ENCODE data around the gene CELA2A. TPM values are rescaled to one million over a fixed set of nuclear protein-coding genes. Genes with fewer than 3 reads are reported as not detected.
"Not testable (repeated sequence)": the region's sequence is repeated elsewhere in the genome, so short reads cannot be mapped to it uniquely, and the experiment has no call there.

Gene CELA2A
- total RNA-seq, 2 experiments from 2014 or later = not detected

DNA sequence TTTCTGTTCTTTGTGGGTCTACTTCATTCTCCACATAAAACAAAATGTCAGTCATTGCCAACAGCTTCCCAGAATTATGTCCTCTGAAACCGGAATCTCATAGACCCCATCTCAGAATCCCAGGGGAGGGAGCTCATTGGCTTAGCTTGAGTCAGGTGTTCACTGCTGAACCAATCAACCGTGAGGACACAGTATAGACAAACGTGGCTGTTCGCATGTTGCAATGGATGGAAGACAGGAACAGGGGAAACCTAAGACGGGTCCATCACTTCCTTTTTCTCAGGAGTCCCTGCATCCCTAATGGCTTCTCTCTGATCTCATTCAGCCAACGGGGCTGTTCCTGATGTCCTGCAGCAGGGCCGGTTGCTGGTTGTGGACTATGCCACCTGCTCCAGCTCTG, 9.1 kb downstream of the CELA2A start:
- no peaks in the 10 kb centered on the region for H3K9me2 ChIP-seq (ENCODE audit: insufficient read depth, low read length)
- H3K4me1 ChIP-seq (ENCODE audit: insufficient read depth, low read length, poor library complexity, severe bottlenecking) = no peaks in the 10 kb centered on the region
- H3K27ac ChIP-seq (ENCODE audit: low read depth, low read length, poor library complexity, severe bottlenecking) = no peak overlapping the region
- TF ChIP-seq EZH2phosphoT487 (IDR thresholded peaks at IDR 0.05; ENCODE audit: borderline replicate concordance, low read depth, low read length) = no peak
- TF ChIP-seq, protein P1, sequence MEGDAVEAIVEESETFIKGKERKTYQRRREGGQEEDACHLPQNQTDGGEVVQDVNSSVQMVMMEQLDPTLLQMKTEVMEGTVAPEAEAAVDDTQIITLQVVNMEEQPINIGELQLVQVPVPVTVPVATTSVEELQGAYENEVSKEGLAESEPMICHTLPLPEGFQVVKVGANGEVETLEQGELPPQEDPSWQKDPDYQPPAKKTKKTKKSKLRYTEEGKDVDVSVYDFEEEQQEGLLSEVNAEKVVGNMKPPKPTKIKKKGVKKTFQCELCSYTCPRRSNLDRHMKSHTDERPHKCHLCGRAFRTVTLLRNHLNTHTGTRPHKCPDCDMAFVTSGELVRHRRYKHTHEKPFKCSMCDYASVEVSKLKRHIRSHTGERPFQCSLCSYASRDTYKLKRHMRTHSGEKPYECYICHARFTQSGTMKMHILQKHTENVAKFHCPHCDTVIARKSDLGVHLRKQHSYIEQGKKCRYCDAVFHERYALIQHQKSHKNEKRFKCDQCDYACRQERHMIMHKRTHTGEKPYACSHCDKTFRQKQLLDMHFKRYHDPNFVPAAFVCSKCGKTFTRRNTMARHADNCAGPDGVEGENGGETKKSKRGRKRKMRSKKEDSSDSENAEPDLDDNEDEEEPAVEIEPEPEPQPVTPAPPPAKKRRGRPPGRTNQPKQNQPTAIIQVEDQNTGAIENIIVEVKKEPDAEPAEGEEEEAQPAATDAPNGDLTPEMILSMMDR (conservative IDR thresholded peaks at IDR 0.05; ENCODE audit: low read length) = no peak
- no TSS peak for BruUV-seq (replicated peaks)
- H3K4me3 ChIP-seq (ENCODE audit: low read depth, low read length, poor library complexity, severe bottlenecking) = no peak overlapping the region
- H3K4me2 ChIP-seq (ENCODE audit: low read length) = no peak overlapping the region
- H4K20me1 ChIP-seq (ENCODE audit: insufficient read depth, low read length) = no peaks in the 10 kb centered on the region
- CTCF ChIA-PET (ENCODE audit: unreplicated experiment) = no interaction called here
- intact Hi-C loops (cut with micrococcal nuclease; ENCODE audit: unreplicated experiment) = no loop called here
- no peaks in the 10 kb centered on the region for H3K9me3 ChIP-seq (ENCODE audit: low read length)
- no peak for DNase-seq (ENCODE audit: low spot score)
- no peaks in the 10 kb centered on the region for H3K36me3 ChIP-seq (ENCODE audit: insufficient read depth, low read length)
- no peaks in the 10 kb centered on the region for H3K79me2 ChIP-seq (ENCODE audit: insufficient read depth, low read depth, low read length)
- no peak overlapping the region for H2AFZ ChIP-seq (ENCODE audit: low read length)
- POLR2A ChIA-PET = no interaction called here

DNA sequence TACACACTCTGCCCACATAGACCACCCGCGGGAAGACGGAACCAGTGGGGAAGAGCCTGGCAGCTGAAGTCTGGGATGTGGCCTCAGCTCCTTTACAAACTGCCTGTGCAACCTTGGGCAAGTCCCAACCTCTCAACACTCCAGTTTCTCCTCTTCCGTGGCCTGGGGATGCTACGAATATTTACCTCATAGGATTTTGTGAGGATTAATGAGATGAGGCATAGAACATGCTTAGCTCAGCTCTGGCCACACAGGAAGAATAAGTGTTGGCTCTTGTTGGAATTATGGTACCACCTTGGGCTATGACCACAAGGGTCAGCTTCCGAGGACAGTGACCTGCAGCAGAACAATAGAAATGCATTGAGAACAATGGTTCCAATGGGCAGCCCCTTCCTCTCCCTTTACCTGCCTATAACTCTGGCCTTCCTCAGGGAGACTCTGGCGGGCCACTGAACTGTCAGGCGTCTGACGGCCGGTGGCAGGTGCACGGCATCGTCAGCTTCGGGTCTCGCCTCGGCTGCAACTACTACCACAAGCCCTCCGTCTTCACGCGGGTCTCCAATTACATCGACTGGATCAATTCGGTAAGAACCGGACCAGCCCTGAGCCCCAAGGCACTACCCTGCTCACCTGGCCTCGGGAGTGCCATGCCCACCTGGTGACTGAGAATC, 10.6 kb downstream of the CELA2A start:
- H3K4me1 ChIP-seq (ENCODE audit: insufficient read depth, low read length, poor library complexity, severe bottlenecking); H3K4me3 ChIP-seq (ENCODE audit: low read depth, low read length, poor library complexity, severe bottlenecking); H3K27ac ChIP-seq (ENCODE audit: low read depth, low read length, poor library complexity, severe bottlenecking); DNase-seq (ENCODE audit: low spot score); H3K79me2 ChIP-seq (ENCODE audit: insufficient read depth, low read depth, low read length); H3K36me3 ChIP-seq (ENCODE audit: insufficient read depth, low read length); H3K9me2 ChIP-seq (ENCODE audit: insufficient read depth, low read length); H4K20me1 ChIP-seq (ENCODE audit: insufficient read depth, low read length); BruUV-seq (replicated peaks); H3K9me3 ChIP-seq (ENCODE audit: low read length); intact Hi-C loops (cut with micrococcal nuclease; ENCODE audit: unreplicated experiment); H2AFZ ChIP-seq (ENCODE audit: low read length); H3K4me2 ChIP-seq (ENCODE audit: low read length): not testable (repeated sequence)
- ChIA-PET POLR2A (interaction anchor here (0.7 kb wide), 1 partner anchor 45 kb away, joined by 5 read pairs; no protein-coding TSS in a partner anchor), CTCF (ENCODE audit: unreplicated experiment) (interaction anchor here (0.5 kb wide), 1 partner anchor 678 kb away, joined by 3 read pairs; no protein-coding TSS in a partner anchor)

DNA sequence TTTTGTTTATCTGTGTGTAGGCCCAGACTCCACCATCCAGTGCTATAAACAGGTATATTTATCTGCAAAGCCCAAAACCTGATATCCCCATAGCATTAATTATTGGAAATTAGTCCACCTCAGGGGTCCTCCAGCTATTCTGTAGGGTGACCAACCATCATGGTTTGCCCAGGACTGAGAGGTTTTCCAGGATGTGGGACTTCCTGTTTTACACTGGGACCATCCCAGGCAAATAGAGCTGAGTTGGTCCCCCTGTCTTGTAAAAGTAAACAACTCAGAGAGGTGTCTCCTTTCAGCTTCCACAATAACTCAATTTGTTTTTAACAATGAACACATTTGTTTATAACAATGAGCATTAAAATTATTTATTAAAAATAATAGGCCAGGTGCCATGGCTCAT, 11.6 kb downstream of the CELA2A start:
- no peaks in the 10 kb centered on the region for H3K9me2 ChIP-seq (ENCODE audit: insufficient read depth, low read length)
- intact Hi-C loops (cut with micrococcal nuclease; ENCODE audit: unreplicated experiment) = no loop called here

More for the DNA sequence above, 11.6 kb downstream of the CELA2A start:
- no peak overlapping the region for H3K27ac ChIP-seq (ENCODE audit: low read depth, low read length, poor library complexity, severe bottlenecking)
- no peak overlapping the region for H3K4me3 ChIP-seq (ENCODE audit: low read depth, low read length, poor library complexity, severe bottlenecking)
- no peaks in the 10 kb centered on the region for H3K4me1 ChIP-seq (ENCODE audit: insufficient read depth, low read length, poor library complexity, severe bottlenecking)
- CTCF ChIA-PET (ENCODE audit: unreplicated experiment) = no interaction called here
- H3K79me2 ChIP-seq (ENCODE audit: insufficient read depth, low read depth, low read length) = no peaks in the 10 kb centered on the region
- POLR2A ChIA-PET = interaction anchor here (0.6 to 0.7 kb wide), 3 partner anchors 44 to 148 kb away, joined by 5 read pairs; no protein-coding TSS in a partner anchor
- TF ChIP-seq EZH2phosphoT487 (IDR thresholded peaks at IDR 0.05; ENCODE audit: borderline replicate concordance, low read depth, low read length) = no peak
- TF ChIP-seq, protein P1 (conservative IDR thresholded peaks at IDR 0.05; ENCODE audit: low read length) = no peak
- no peak for DNase-seq (ENCODE audit: low spot score)
- no peaks in the 10 kb centered on the region for H3K9me3 ChIP-seq (ENCODE audit: low read length)
- H2AFZ ChIP-seq (ENCODE audit: low read length) = no peak overlapping the region
- BruUV-seq (replicated peaks) = no TSS peak
- H4K20me1 ChIP-seq (ENCODE audit: insufficient read depth, low read length) = no peaks in the 10 kb centered on the region
- no peak overlapping the region for H3K4me2 ChIP-seq (ENCODE audit: low read length)
- H3K36me3 ChIP-seq (ENCODE audit: insufficient read depth, low read length) = no peaks in the 10 kb centered on the region
